ENCODE data around the gene F11R. TPM values are rescaled to one million over a fixed set of nuclear protein-coding genes. Genes with fewer than 3 reads are reported as not detected.
"Not testable (repeated sequence)": the region's sequence is repeated elsewhere in the genome, so short reads cannot be mapped to it uniquely, and the experiment has no call there.

The F11R gene
- total RNA-seq, 1 experiment from 2014 or later, result 69.2 TPM

- H3K9me3 ChIP-seq (ENCODE audit: low read length); H2AFZ ChIP-seq (ENCODE audit: low read length); intact Hi-C loops (cut with micrococcal nuclease); H3K4me1 ChIP-seq (ENCODE audit: insufficient read depth, low read length); BruUV-seq (replicated peaks); ATAC-seq; H3K27ac ChIP-seq (ENCODE audit: low read length); H3K27me3 ChIP-seq (ENCODE audit: low read length); CTCF ChIA-PET; H3K4me3 ChIP-seq (ENCODE audit: low read length); H3K79me2 ChIP-seq (ENCODE audit: low read length); H3K36me3 ChIP-seq (ENCODE audit: low read depth, low read length); H3K9me2 ChIP-seq (replicated peaks; ENCODE audit: low read length); DNase-seq; H3K4me2 ChIP-seq (ENCODE audit: low read length); H3F3A ChIP-seq (ENCODE audit: low read length, unreplicated experiment); H4K20me1 ChIP-seq (ENCODE audit: low read length); H3K9ac ChIP-seq (ENCODE audit: low read length); POLR2A ChIA-PET (ENCODE audit: unreplicated experiment): not testable (repeated sequence)
Measured at GRCh38 chr1:161063936-161064335, 43.0 kb upstream of the F11R start.

GRCh38 chr1:161061419-161061818 lies 40.5 kb upstream of the F11R start:
- Histone ChIP-seq H3K27ac (ENCODE audit: low read length) (no peak overlapping the region), H3K79me2 (ENCODE audit: low read length) (no peaks in the 10 kb centered on the region), H3K4me3 (ENCODE audit: low read length) (no peak overlapping the region), H2AFZ (ENCODE audit: low read length) (no peak overlapping the region), H3K4me1 (ENCODE audit: insufficient read depth, low read length) (no peaks in the 10 kb centered on the region), H3K9me2 (replicated peaks; ENCODE audit: low read length) (no peaks in the 10 kb centered on the region), H3F3A (ENCODE audit: low read length, unreplicated experiment) (no peaks in the 10 kb centered on the region), H3K36me3 (ENCODE audit: low read depth, low read length) (no peaks in the 10 kb centered on the region), H3K9ac (ENCODE audit: low read length) (no peak overlapping the region), H4K20me1 (ENCODE audit: low read length) (no peaks in the 10 kb centered on the region), H3K27me3 (ENCODE audit: low read length) (no peaks in the 10 kb centered on the region), H3K9me3 (ENCODE audit: low read length) (no peaks in the 10 kb centered on the region), H3K4me2 (ENCODE audit: low read length) (no peak overlapping the region)
- CTCF ChIA-PET, result interaction anchor here (0.6 to 1.0 kb wide), 2 partner anchors 64 to 1551 kb away, joined by 3 to 4 read pairs; no protein-coding TSS in a partner anchor
- DNase-seq (no peak), ATAC-seq (no peak)
- intact Hi-C loops (cut with micrococcal nuclease), result no loop called here
- no TSS peak for BruUV-seq (replicated peaks)
- POLR2A ChIA-PET (ENCODE audit: unreplicated experiment), result no interaction called here
- TF ChIP-seq EZH2phosphoT487 (IDR thresholded peaks at IDR 0.05; ENCODE audit: borderline replicate concordance, low read length), result no peak

GRCh38 chr1:161059293-161059692 lies 38.3 kb upstream of the F11R start:
- no peak overlapping the region for H3K4me3 ChIP-seq (ENCODE audit: low read length)
- no peaks in the 10 kb centered on the region for H4K20me1 ChIP-seq (ENCODE audit: low read length)
- DNase-seq, result no peak
- H3K4me2 ChIP-seq (ENCODE audit: low read length), result no peak overlapping the region
- no peak overlapping the region for H2AFZ ChIP-seq (ENCODE audit: low read length)
- CTCF ChIA-PET, result interaction anchor here (0.5 kb wide), 1 partner anchor 166 kb away, joined by 9 read pairs; no protein-coding TSS in a partner anchor
- no peak overlapping the region for H3K9ac ChIP-seq (ENCODE audit: low read length)
- TF ChIP-seq EZH2 (IDR thresholded peaks at IDR 0.05; ENCODE audit: low read length, unreplicated experiment), result no peak
- no peak for TF ChIP-seq CTCF (conservative IDR thresholded peaks at IDR 0.05; ENCODE audit: low read depth, low read length)
- TF ChIP-seq EZH2phosphoT487 (IDR thresholded peaks at IDR 0.05; ENCODE audit: borderline replicate concordance, low read length), result no peak
- no peaks in the 10 kb centered on the region for H3K79me2 ChIP-seq (ENCODE audit: low read length)
- no peaks in the 10 kb centered on the region for H3F3A ChIP-seq (ENCODE audit: low read length, unreplicated experiment)
- BruUV-seq (replicated peaks), result no TSS peak
- H3K27ac ChIP-seq (ENCODE audit: low read length), result no peak overlapping the region
- H3K9me2 ChIP-seq (replicated peaks; ENCODE audit: low read length), result no peaks in the 10 kb centered on the region
- H3K4me1 ChIP-seq (ENCODE audit: insufficient read depth, low read length), result no peaks in the 10 kb centered on the region
- no peaks in the 10 kb centered on the region for H3K9me3 ChIP-seq (ENCODE audit: low read length)
- POLR2A ChIA-PET (ENCODE audit: unreplicated experiment), result interaction anchor here (0.6 kb wide), 1 partner anchor 20 kb away, joined by 34 read pairs; no protein-coding TSS in a partner anchor
- no peaks in the 10 kb centered on the region for H3K36me3 ChIP-seq (ENCODE audit: low read depth, low read length)
- intact Hi-C loops (cut with micrococcal nuclease), result no loop called here
- no peak for ATAC-seq
- H3K27me3 ChIP-seq (ENCODE audit: low read length), result no peaks in the 10 kb centered on the region

GRCh38 chr1:161054805-161055204 lies 33.9 kb upstream of the F11R start:
- Histone ChIP-seq H3K4me2 (ENCODE audit: low read length) (no peak overlapping the region), H3K27ac (ENCODE audit: low read length) (no peak overlapping the region), H2AFZ (ENCODE audit: low read length) (no peak overlapping the region), H3K9me2 (replicated peaks; ENCODE audit: low read length) (no peaks in the 10 kb centered on the region), H3F3A (ENCODE audit: low read length, unreplicated experiment) (no peaks in the 10 kb centered on the region), H3K79me2 (ENCODE audit: low read length) (no peaks in the 10 kb centered on the region), H3K9ac (ENCODE audit: low read length) (no peak overlapping the region), H3K4me3 (ENCODE audit: low read length) (no peak overlapping the region), H3K36me3 (ENCODE audit: low read depth, low read length) (no peaks in the 10 kb centered on the region), H3K27me3 (ENCODE audit: low read length) (no peaks in the 10 kb centered on the region), H3K9me3 (ENCODE audit: low read length) (no peaks in the 10 kb centered on the region), H3K4me1 (ENCODE audit: insufficient read depth, low read length) (no peaks in the 10 kb centered on the region), H4K20me1 (ENCODE audit: low read length) (no peaks in the 10 kb centered on the region)
- ChIA-PET POLR2A (ENCODE audit: unreplicated experiment) (no interaction called here), CTCF (no interaction called here)
- ATAC-seq (no peak), DNase-seq (no peak)
- BruUV-seq (replicated peaks), result no TSS peak
- TF ChIP-seq EZH2phosphoT487 (IDR thresholded peaks at IDR 0.05; ENCODE audit: borderline replicate concordance, low read length) (no peak), CTCF (conservative IDR thresholded peaks at IDR 0.05; ENCODE audit: low read depth, low read length) (peak; percentile 39), EZH2 (IDR thresholded peaks at IDR 0.05; ENCODE audit: low read length, unreplicated experiment) (no peak)
- intact Hi-C loops (cut with micrococcal nuclease), result no loop called here
